Breast epithelium (tissue), 4 donors: ENCODE measurements around the gene EPHB2. TPM values are rescaled to one million over a fixed set of nuclear protein-coding genes. Genes with fewer than 3 reads are reported as not detected.

ENCODE experiments used
- DNase-seq, 2 donors: peaks; one replicate each; pipeline ENCODE4 v3.0.0-alpha.2; 2019; ENCODE audit warnings: low spot score in 2 of 2
- H3K27ac ChIP-seq, 2 donors: fragments of 200-600 bp; sonication (generic) in 1 of 2; one replicate each; pipeline ENCODE4 v1.5.1; 2016 to 2019; ENCODE audit warnings: mild to moderate bottlenecking in 1 of 2
- H3K27me3 ChIP-seq, 2 donors: fragments of 200-600 bp; sonication (generic) in 1 of 2; one replicate each; pipeline versions ENCODE4 v1.5.1 to v1.6.0; 2017 to 2019; ENCODE audit warnings: control low read depth in 1 of 2, mild to moderate bottlenecking in 1 of 2
- H3K36me3 ChIP-seq: fragments of 200-600 bp; one replicate; pipeline ENCODE4 v1.5.1; 2019
- H3K4me1 ChIP-seq, 2 donors: fragments of 200-600 bp; sonication (generic); one replicate each; pipeline ENCODE4 v1.5.1; 2016 to 2019; ENCODE audit warnings: control low read depth in 1 of 2
- H3K4me3 ChIP-seq, 3 donors: fragments of 200-600 bp; sonication (generic); 1 replicate in 2 of 3; 2 replicates in 1 of 3; pipeline ENCODE4 v1.5.1; 2016 to 2019; ENCODE audit warnings: mild to moderate bottlenecking in 3 of 3, moderate library complexity in 2 of 3
- H3K9me3 ChIP-seq, 2 donors: fragments of 200-600 bp; sonication (generic) in 1 of 2; one replicate each; pipeline ENCODE4 v1.5.1; 2016 to 2019; ENCODE audit warnings: control low read depth in 1 of 2
- POLR2A ChIP-seq: fragments of 450-650 bp; IDR thresholded peaks from one replicate; pipeline ENCODE4 v1.6.1; 2016; ENCODE audit warnings: antibody characterized with exemption, mild to moderate bottlenecking, moderate library complexity
- POLR2AphosphoS5 ChIP-seq, 3 donors: sonication (generic); formaldehyde crosslinking; IDR thresholded peaks; one replicate each; pipeline ENCODE4 v1.6.1; 2017; ENCODE audit warnings: antibody characterized with exemption in 3 of 3
- intact Hi-C: fragments of 100-400 bp; cut with DNase I; formaldehyde crosslinking; loops from one replicate; pipeline ENCODE4 v1.15.1; 2023; ENCODE audit warnings: low total_unique reads
- total RNA-seq, 3 donors: library from RNA; depleted of rRNA; stranded (reverse); fragments of >200 nt; gene quantifications; one replicate each; pipeline ENCODE4 v1.1.0, GENCODE V29; 2016
- TF ChIP-seq, protein P1 (sequence below), 3 donors: fragments of 450-650 bp; IDR thresholded peaks; one replicate each; pipeline ENCODE4 v1.5.1; 2016 to 2017; ENCODE audit warnings: antibody characterized with exemption in 3 of 3, mild to moderate bottlenecking in 3 of 3, moderate library complexity in 3 of 3

The EPHB2 gene
- total RNA-seq, 3 donors from 2014 or later: 1.3 to 4.6 (median 1.5) TPM

DNA sequence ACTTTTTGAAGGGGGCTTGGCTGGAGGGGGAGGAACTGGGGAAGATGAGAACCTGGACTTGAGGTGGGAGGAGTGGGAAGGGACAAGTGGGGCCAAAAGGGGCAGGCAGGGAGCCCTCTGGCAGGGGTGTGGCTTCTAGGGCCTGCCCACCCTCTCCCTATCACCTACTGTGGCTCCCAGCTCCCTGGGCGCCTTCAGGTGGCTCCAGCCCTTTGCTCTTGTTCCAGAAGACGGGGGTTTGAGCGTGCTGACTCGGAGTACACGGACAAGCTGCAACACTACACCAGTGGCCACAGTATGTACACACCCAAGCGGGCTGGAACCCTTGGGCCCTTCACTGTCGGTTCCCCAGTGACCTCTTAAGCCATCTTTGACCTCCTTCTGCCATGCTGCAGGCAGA lies 185.5 kb downstream of the EPHB2 start:
- no peaks in the 10 kb centered on the region for H3K4me1 ChIP-seq
- H3K36me3 ChIP-seq: no peaks in the 10 kb centered on the region
- H3K27ac ChIP-seq: no peak overlapping the region
- no peaks in the 10 kb centered on the region for H3K9me3 ChIP-seq
- H3K27me3 ChIP-seq: no peaks in the 10 kb centered on the region
- DNase-seq: no peak
- TF ChIP-seq POLR2AphosphoS5 (IDR thresholded peaks at IDR 0.05): no peak
- TF ChIP-seq, protein P1, sequence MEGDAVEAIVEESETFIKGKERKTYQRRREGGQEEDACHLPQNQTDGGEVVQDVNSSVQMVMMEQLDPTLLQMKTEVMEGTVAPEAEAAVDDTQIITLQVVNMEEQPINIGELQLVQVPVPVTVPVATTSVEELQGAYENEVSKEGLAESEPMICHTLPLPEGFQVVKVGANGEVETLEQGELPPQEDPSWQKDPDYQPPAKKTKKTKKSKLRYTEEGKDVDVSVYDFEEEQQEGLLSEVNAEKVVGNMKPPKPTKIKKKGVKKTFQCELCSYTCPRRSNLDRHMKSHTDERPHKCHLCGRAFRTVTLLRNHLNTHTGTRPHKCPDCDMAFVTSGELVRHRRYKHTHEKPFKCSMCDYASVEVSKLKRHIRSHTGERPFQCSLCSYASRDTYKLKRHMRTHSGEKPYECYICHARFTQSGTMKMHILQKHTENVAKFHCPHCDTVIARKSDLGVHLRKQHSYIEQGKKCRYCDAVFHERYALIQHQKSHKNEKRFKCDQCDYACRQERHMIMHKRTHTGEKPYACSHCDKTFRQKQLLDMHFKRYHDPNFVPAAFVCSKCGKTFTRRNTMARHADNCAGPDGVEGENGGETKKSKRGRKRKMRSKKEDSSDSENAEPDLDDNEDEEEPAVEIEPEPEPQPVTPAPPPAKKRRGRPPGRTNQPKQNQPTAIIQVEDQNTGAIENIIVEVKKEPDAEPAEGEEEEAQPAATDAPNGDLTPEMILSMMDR (IDR thresholded peaks at IDR 0.05): no peak
- TF ChIP-seq POLR2A: no peak
- H3K4me3 ChIP-seq: no peak overlapping the region
- intact Hi-C loops: loop anchor here (10.0 kb wide), 1 partner anchor 191 kb away; no protein-coding TSS in a partner anchor

DNA sequence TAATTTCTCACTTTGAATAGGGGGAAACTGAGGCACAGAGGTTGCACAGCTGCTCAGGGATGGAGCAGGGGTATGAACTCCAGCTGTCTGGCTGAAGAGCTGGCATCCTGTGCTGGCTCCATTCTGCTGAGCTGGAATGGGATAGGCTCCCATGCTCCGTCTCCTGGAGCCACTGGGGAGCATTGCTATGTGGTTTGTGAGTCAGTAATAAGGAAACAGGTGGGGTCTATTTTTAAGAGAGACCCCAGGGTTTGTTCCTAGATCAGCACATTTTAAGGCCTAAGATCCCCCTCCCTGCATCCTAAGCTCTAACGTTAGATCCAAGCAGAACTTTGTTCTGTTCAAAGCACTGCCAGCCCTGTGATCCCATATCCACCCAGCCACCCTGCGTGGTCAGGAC lies 189.8 kb downstream of the EPHB2 start:
- H3K27me3 ChIP-seq: no peaks in the 10 kb centered on the region
- no peak overlapping the region for H3K4me3 ChIP-seq
- intact Hi-C loops: no loop called here
- H3K9me3 ChIP-seq: no peaks in the 10 kb centered on the region
- H3K36me3 ChIP-seq: no peaks in the 10 kb centered on the region
- TF ChIP-seq POLR2AphosphoS5 (IDR thresholded peaks at IDR 0.05) (no peak), POLR2A (no peak)
- no peak overlapping the region for H3K27ac ChIP-seq
- H3K4me1 ChIP-seq: no peaks in the 10 kb centered on the region
- DNase-seq: no peak

DNA sequence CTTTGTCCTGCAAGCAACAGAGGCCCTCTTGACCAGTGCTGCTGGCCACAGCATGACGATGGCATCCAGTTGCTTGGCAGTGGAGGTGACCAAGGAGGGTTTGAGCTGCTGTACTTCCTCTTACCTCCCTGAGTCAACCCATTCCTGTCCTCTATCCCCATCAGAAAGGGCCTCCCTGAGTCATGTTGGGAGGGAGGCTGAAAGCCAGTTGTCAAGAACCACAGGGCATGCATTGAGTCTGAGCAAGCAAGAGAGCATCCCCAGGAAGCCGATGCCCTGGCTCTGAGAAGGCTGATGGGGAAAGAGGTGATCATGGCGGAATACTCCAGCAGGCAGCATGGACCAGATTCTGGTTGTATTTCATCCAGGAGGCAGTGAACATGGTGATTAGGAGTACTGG lies 192.5 kb downstream of the EPHB2 start:
- Histone ChIP-seq H3K9me3 (no peaks in the 10 kb centered on the region), H3K4me1 (no peaks in the 10 kb centered on the region), H3K36me3 (no peaks in the 10 kb centered on the region), H3K27me3 (no peaks in the 10 kb centered on the region), H3K27ac (no peak overlapping the region), H3K4me3 (no peak overlapping the region)
- no peak for DNase-seq
- intact Hi-C loops: no loop called here
- TF ChIP-seq, protein P1 (IDR thresholded peaks at IDR 0.05): no peak
- TF ChIP-seq POLR2A: no peak
- TF ChIP-seq POLR2AphosphoS5 (IDR thresholded peaks at IDR 0.05): no peak

DNA sequence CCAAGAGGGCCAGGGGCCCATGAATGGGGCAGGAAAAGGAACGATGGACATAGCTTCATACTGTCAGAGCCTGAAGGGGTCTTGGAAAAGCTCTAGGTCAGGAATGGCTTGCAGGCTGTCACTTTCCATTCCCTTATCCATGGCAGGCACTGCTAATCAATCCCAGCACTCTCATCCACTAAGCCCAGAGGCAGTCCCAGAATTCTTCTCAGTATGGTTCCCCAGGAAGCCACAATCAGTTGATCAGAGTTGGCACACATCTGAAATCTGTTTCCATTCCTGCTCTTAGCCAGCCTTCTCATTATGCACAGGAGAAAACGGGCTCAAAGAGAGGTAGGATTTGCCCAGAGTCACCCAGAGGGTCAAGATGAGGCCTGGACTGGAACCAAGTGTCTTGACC lies 196.3 kb downstream of the EPHB2 start:
- Histone ChIP-seq H3K4me1 (no peaks in the 10 kb centered on the region), H3K27me3 (no peaks in the 10 kb centered on the region), H3K36me3 (no peaks in the 10 kb centered on the region), H3K27ac (no peak overlapping the region), H3K9me3 (no peaks in the 10 kb centered on the region), H3K4me3 (no peak overlapping the region)
- no peak for DNase-seq
- TF ChIP-seq, protein P1 (IDR thresholded peaks at IDR 0.05): no peak
- no peak for TF ChIP-seq POLR2A
- no peak for TF ChIP-seq POLR2AphosphoS5 (IDR thresholded peaks at IDR 0.05)
- intact Hi-C loops: no loop called here

DNA sequence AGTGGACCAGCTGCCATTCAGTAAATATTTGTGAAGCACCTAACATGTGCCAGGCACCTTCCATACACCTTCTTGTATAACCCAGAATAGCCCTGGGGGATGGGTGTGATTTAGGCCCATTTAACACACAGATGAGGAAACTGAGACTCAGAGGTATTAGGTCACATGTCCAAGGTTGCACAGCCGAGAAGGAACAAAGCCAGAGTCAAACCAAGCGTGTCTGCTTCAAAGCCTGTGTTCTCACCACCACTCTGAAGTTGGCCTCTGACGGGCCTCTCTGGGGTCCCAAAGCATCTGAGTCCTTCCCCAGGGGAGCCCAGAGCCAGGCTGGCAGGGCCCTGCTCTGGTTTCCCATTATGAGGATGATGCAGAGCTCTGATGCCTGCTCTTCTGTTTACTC lies 196.9 kb downstream of the EPHB2 start:
- H3K4me3 ChIP-seq: no peak overlapping the region
- TF ChIP-seq POLR2AphosphoS5 (IDR thresholded peaks at IDR 0.05): no peak
- TF ChIP-seq POLR2A: no peak
- TF ChIP-seq, protein P1 (IDR thresholded peaks at IDR 0.05): no peak
- no peaks in the 10 kb centered on the region for H3K4me1 ChIP-seq
- no peak for DNase-seq
- H3K9me3 ChIP-seq: no peaks in the 10 kb centered on the region
- no peaks in the 10 kb centered on the region for H3K36me3 ChIP-seq
- H3K27me3 ChIP-seq: no peaks in the 10 kb centered on the region
- intact Hi-C loops: no loop called here
- H3K27ac ChIP-seq: no peak overlapping the region

DNA sequence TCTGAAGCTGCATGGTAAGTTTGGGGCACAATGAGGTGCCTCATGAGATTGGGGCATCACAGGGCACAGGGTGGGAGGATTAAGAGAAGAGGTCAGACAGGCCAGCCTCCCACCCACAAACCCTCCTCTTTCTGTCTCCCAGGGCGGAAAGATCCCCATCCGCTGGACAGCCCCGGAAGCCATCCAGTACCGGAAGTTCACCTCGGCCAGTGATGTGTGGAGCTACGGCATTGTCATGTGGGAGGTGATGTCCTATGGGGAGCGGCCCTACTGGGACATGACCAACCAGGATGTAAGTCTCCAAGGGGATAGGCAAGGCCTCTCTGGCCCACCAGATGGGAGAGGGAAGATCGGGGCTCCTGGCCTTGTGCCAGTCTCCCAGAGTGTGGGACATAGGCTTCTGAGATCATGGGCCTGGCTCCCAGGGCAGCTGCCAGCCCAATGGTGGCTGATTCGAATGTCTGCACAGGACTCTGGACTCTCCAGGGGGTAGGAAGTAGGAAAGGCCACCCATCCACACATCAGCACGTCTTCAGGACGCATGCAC lies 198.3 kb downstream of the EPHB2 start:
- intact Hi-C loops: no loop called here

More for the DNA sequence above, 198.3 kb downstream of the EPHB2 start:
- H3K9me3 ChIP-seq: no peaks in the 10 kb centered on the region
- no peak overlapping the region for H3K4me3 ChIP-seq
- no peak for DNase-seq
- H3K27me3 ChIP-seq: no peaks in the 10 kb centered on the region
- TF ChIP-seq, protein P1 (IDR thresholded peaks at IDR 0.05): no peak
- TF ChIP-seq POLR2AphosphoS5 (IDR thresholded peaks at IDR 0.05) (no peak), POLR2A (no peak)
- no peak overlapping the region for H3K27ac ChIP-seq
- H3K4me1 ChIP-seq: no peaks in the 10 kb centered on the region
- H3K36me3 ChIP-seq: no peaks in the 10 kb centered on the region
